GM21619 (cell line): Measurements from ENCODE around the gene SFRP2.

Source experiments
- ATAC-seq: cut with Tn5 transposase; IDR thresholded peaks from one replicate; pipeline ENCODE4 v1.9.1; 2021; ENCODE audit not compliant: unreplicated experiment

The SFRP2 gene

GRCh38 chr4:153773236-153773690 lies 15.6 kb downstream of the SFRP2 start:
- no peak for ATAC-seq

DNA sequence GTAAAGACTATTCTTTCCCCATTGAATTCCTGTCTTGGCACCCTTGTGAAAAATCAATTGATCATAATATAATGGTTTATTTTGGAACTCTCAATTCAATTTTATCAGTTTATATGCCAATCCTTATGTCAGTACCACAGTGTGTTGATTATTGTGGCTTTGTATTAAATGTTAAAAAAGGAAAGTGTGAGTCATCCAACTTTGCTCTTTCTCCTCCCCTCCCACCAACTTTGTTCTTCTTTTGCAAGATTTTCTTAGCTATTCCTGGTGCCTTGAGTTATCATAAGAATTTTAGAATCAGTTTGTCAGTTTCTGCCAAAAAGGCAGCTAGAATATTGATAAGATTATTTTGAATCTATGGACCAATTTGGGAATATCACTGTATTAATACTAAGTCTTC lies 17.8 kb downstream of the SFRP2 start:
- ATAC-seq: no peak

DNA sequence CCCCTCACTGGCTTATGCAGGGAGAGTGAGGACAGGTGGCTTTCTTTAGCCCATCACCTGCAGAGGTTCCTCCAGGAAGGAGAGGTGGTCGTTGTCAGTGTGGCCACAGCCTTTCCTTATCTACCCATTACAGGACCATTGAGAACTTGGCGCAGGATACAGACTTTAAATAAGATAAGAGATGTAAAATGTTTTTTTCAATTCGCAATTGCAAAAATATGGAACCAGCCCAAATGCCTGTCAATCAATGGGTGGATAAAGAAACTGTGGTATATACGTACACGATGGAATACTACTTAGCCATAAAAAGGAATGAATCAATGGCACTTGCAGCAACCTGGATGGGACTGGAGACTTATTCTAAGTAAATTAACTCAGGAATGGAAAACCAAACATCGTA lies 22.1 kb downstream of the SFRP2 start:
- no peak for ATAC-seq

DNA sequence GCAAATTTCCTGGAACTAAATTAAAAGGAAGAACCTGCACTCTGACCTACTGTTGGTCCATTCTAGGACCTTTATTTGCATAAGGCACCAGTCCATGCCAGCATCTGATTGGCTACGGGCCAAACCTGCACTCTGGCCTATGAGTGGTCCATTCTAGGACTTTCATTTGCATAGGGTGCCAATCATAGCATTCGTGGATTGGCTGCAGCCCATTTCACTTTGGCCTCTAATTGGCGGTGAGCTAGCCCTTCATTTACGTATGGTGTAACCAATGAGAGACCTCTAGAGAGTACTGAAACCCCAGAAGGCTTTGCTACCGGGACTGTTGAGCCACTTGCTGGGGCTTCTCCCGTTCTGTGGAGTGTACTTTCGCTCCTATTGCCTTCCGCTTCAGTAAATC lies 23.0 kb downstream of the SFRP2 start:
- ATAC-seq: no peak

- ATAC-seq: no peak
Measured at GRCh38 chr4:153764601-153765368, 24.1 kb downstream of the SFRP2 start.

DNA sequence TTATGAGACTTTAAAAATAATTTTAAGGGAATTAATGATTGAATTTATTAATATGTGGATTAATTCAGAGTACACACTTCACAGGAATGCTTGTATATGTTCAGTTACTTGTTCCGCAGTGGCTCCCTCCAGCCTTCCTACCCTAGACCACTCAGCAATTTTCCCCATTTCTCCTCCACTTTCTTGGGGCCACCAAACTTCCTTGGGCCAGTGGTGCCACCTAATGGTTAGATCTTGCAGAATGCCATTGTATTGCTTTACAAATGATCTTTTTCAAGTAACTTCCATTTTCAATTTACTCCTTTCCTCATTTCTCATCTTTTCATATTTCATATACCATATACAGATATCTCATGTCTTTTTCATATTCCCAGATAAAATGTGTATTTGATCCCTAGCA lies 25.5 kb downstream of the SFRP2 start:
- ATAC-seq: no peak

- ATAC-seq: no peak
Measured at GRCh38 chr4:153759407-153760316, 29.2 kb downstream of the SFRP2 start, which contains the start of gene RNF175. Gene RNF175, minus strand, starts transcription at chr4:153760024. Its CDS starts 162 bp downstream, at chr4:153759862.

GRCh38 chr4:153758688-153759406 lies 30.0 kb downstream of the SFRP2 start:
- ATAC-seq: no peak

DNA sequence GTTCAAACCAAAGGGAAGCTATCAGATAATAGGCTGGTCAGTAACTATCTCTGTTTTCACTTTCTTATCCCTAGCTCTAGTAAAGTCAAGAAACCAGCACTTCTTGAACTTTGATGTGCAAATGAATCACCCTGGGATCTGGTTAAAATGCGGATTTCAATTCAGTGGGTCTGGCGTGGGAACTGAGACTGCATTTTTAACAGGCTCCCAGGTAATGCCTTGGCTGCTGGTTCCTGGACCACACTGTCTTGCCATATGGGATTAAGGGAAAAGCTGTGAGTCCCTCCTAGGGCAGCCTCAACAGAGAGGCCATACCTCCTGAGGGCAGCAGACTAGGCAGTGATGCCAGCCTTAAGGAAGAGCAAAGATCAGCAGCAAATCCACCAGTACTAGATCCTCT lies 30.7 kb downstream of the SFRP2 start:
- ATAC-seq: no peak

DNA sequence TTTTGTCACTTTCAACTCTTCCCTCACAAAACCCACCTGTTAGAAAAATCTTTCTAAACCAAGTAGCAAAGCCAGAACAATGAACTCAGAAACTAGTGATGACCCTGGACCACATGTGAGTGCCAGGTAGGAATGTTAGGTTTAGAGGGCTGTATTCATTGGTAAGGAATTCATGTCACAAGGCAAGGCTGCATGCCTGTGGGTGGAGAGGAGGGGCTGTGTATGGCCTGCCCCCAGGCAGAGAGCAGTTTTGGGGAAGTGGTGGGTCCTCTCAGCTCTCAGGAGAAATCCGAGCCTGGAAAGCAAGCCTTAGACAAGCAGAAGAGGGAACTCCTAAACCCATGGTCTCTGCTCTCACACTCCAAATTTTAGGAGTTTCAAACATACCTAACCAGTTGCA lies 31.5 kb downstream of the SFRP2 start:
- no peak for ATAC-seq

DNA sequence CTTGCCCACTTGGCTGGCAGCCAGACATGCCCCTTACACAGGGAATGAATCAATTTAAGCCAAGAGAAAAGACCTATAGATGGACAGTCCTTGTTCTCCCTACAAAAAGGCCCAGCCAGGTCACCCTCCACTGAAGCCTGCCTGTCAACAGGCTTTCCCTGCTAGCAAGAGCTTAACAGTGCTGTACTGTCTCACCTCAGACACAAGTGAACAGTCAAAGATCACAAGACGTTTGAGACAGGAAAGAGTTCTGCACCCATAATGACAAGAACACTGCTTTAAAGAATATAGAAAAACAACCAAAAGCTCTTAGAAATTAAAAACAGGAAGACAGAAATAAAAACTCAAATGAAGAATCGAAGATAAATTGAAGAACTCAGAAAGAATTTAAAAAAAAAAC lies 33.7 kb downstream of the SFRP2 start:
- no peak for ATAC-seq

DNA sequence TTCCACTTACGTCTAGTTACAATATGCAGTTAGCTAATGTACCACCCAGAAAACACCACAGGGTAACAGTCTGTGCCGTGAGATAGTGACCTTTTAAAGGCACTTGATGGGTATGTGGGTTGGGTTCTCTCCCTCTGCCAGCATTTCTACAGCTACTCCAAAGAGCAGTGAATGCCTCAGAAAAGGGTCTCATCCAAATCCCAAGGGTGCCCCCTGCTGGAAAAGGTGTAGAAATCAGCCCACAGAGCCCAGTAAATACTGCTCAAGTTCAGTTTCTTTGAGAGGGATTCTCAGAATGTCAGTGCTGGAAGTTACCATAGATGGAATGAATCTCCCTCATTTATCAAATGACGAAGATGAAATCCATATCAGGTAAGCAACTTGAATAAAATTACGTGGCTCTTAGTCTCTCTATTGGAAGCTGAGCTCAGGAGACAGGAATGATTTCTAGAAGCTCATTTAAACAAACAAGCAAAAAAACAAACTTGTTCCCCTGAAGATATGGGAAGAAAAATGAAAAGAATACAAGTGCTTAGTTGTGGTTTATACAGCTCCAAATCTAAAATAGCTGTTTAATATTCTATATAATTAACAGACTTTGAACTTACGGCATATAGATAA lies 38.6 kb downstream of the SFRP2 start:
- ATAC-seq: peak; percentile 91

DNA sequence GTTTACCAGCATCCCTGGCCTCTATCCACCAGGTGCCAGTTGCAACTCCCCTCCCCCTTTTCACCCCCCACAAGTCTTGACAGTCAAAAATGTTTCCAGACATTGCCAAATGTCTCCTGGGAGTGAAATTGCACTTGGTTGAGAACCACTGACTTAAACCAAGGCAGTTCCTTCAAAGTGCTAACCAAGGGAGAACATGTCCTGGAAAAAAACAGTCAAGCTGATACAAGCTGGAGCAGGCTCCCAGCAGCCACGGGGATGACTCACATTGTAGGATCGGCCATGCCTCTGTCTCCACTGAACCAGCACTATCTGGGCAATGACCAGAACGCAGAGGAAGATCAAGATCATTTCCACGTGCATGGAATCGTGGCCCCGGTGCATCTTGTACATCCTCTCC lies 40.5 kb downstream of the SFRP2 start:
- ATAC-seq: no peak

DNA sequence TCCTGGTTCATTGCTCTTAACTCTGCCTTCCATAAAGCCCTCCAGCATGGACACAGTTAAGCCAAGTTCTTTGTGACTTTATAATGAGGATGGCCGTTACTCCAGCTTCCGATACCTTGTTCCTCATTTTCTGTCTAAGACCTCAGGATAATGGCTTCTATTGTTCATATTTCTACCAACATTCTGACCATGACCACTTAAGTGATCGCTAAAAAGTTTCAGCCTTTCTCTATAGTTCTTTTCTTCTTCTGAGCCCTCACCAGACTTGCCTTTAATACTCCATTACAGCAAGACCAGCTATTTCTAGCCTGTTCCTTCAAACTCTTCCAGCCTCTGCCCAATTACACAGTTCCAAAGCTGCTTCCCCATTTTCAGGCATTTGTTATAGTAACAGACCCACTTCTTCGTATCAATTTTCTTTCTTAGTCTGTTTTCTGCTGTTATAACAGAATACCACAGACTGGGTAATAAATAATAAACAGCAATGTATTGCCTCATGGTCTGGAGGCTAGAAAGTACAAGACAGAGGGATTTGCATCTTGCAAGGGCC lies 41.4 kb downstream of the SFRP2 start:
- no peak for ATAC-seq

DNA sequence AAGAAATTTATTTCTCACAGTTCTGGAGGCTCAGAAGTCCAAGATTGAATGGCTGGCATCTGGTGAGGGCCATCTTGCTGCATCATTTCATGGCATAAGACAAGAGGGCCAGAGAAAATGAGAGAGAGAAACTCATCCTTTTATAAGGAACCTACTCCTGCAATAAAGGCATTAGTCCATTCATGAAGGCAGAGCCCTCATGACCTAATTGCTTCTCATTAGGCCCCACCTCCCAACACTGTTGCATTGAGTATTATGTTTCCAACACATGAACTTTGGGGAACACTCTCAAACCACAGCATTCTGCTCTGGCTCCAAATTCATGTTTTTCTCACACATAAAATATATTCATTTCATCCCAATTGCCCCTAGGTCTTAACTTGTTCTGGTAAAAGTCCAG lies 43.2 kb downstream of the SFRP2 start:
- ATAC-seq: no peak

DNA sequence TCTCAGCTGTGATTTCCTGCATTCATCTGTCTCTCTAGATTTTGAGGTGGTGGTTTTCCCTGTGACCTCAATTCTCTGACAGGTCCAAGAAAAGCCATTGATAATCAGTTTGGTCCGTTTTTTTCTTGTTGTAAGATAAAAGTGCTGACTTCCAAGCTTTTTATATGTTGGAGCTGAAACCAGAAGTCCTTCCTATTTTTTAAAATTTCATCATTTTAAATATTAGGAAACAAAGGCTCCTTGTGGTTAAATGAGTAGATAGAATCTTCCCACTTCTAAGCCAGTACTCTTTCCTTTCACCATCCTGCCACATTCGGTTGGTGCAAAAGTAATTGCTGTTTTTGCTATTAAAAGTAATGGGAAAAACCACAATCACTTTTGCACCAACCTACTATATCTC lies 47.3 kb downstream of the SFRP2 start:
- no peak for ATAC-seq

DNA sequence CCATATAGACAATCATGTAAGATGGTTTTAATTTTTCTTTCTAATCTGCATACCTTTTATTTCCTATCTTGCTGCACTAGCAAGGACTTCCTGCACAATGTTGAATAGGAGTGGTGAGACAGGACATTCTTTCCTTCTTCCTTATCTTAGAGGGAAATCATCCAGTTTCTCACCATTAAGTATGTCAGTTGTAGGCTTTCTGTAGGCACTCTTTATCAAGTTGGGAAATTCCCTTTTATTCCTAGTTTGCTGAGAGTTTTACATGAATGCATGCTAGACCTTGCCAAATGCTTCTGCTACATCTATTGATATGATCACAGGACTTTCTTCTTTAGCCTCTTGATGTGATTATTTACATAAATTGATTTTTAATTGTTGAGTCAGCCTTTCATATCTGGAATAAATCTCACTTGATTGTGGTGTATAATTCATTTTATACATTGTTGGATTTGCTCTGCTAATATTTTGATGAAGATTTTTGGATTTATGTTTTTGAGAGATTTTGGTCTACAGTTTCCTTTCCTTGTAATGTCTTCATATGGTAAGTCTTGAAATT lies 52.9 kb downstream of the SFRP2 start:
- ATAC-seq: no peak

- no peak for ATAC-seq
Measured at GRCh38 chr4:153733751-153734448, 55.0 kb downstream of the SFRP2 start.

GRCh38 chr4:153731239-153731638 lies 57.6 kb downstream of the SFRP2 start:
- ATAC-seq: no peak
